Ovary (tissue), 9 donors: ENCODE measurements around the gene GCG. TPM values are rescaled to one million over a fixed set of nuclear protein-coding genes. Genes with fewer than 3 reads are reported as not detected.

Source experiments
- DNase-seq, 5 donors: peaks; one replicate each; pipeline ENCODE4 v3.0.0-alpha.2; 2019 to 2020
- H3K27ac ChIP-seq, 2 donors: fragments of 200-600 bp; one replicate each; pipeline versions ENCODE4 v1.5.1 to v1.8.0; 2019 to 2022
- H3K27me3 ChIP-seq: fragments of 200-600 bp; one replicate; pipeline ENCODE4 v1.8.0; 2022
- H3K36me3 ChIP-seq: fragments of 200-600 bp; sonication (generic); one replicate; pipeline ENCODE4 v1.5.1; 2019
- H3K4me1 ChIP-seq: one replicate; pipeline ENCODE4 v1.8.1; 2013; ENCODE audit warnings: mild to moderate bottlenecking, moderate library complexity; ENCODE audit not compliant: insufficient read depth
- H3K4me3 ChIP-seq: fragments of 200-600 bp; sonication (generic); one replicate; pipeline ENCODE4 v1.5.1; 2017
- H3K9me3 ChIP-seq, 2 donors: fragments of 200-600 bp in 1 of 2; sonication (generic) in 1 of 2; one replicate each; pipeline versions ENCODE4 v1.5.1 to v1.8.1; 2013 to 2019; ENCODE audit warnings: mild to moderate bottlenecking in 1 of 2, moderate library complexity in 1 of 2
- CTCF ChIP-seq, 3 donors: fragments of 450-650 bp in 2 of 3; fragments of 200-600 bp in 1 of 3; IDR thresholded peaks; one replicate each; pipeline versions ENCODE4 v1.5.1 to v1.8.0; 2016 to 2022; ENCODE audit warnings: antibody characterized with exemption in 3 of 3, mild to moderate bottlenecking in 1 of 3
- EP300 ChIP-seq: sonication (generic); formaldehyde crosslinking; IDR thresholded peaks from one replicate; pipeline ENCODE4 v1.6.1; 2017; ENCODE audit warnings: antibody characterized with exemption
- POLR2A ChIP-seq: fragments of 450-650 bp; IDR thresholded peaks from one replicate; pipeline ENCODE4 v1.6.1; 2017; ENCODE audit warnings: antibody characterized with exemption, mild to moderate bottlenecking, moderate library complexity
- WGBS, 3 donors: extraction: QIAGEN DNeasy Blood & Tissue Kit in 1 of 3; methylation state at CpG; one replicate each; pipeline versions ENCODE4 v1.1.5 to v1.1.7; 2013 to 2017; 5-methylcytosine and 5-hydroxymethylcytosine counted together
- intact Hi-C, 4 donors: fragments of 100-400 bp; cut with DNase I; formaldehyde crosslinking; loops; one replicate each; pipeline versions ENCODE4 v1.11.0 to v1.15.1; 2022 to 2023
- polyA plus RNA-seq, 2 donors: library from polyadenylated mRNA; stranded (reverse); fragments of 200-250 nt in 1 of 2; fragments of 350-450 nt in 1 of 2; fragmentation: Illumina TruSeq in 1 of 2; extraction: RNeasy Lipid Tissue Mini Kit (QIAGEN cat#74804) in 1 of 2; gene quantifications; one replicate each; pipeline ENCODE4 v1.2.3, GENCODE V29; 2013 to 2014
- total RNA-seq, 7 donors: library from RNA; depleted of rRNA in 2 of 7; stranded (reverse); fragments of >200 nt in 2 of 7; fragmentation: NEBNext Ultra II Directional in 3 of 7; extraction: Animal tissue kit (Norgen Biotek cat#: 25700) in 3 of 7; gene quantifications; one replicate each; pipeline versions ENCODE4 v1.1.0 to v1.2.4, GENCODE V29; 2016 to 2023
- donor health status: DM: no; HTN: no; CAD: no; lungs with moderate emphysema.
- donor health status: DM: no; HTN: no; CAD: no.
- donor health status: Bipolar disorder and iron deficiency.
- donor health status: DM: yes; HTN: yes; CAD: no.
- donor health status: DM: no; HTN: no; CAD: no.
- donor health status: DM: yes; HTN: yes; CAD: no.

Gene GCG
- total and polyA plus RNA-seq, 9 donors, result 0.23 to 0.24 TPM; not detected in 7

- no peaks in the 10 kb centered on the region for H3K4me1 ChIP-seq
- H3K27me3 ChIP-seq, result no peaks in the 10 kb centered on the region
- H3K36me3 ChIP-seq, result no peaks in the 10 kb centered on the region
- DNase-seq, result no peak
- 29 to 48% (median 30%) methylated on average over 3 of the region's 3 CpGs for WGBS, 3 donors
- no peak overlapping the region for H3K4me3 ChIP-seq
- H3K9me3 ChIP-seq, result no peaks in the 10 kb centered on the region
- no peak overlapping the region for H3K27ac ChIP-seq
- TF ChIP-seq EP300 (no peak), CTCF (IDR thresholded peaks at IDR 0.05) (no peak), POLR2A (no peak)
- intact Hi-C loops, result no loop called here
Observed at GRCh38 chr2:162148956-162149355, 3.1 kb downstream of the GCG start.

GRCh38 chr2:162143969-162144368, 8.1 kb downstream of the GCG start:
- 82 to 89% (median 85%) methylated on average over 4 of the region's 4 CpGs for whole genome bisulfite sequencing, 3 donors
- intact Hi-C loops, result no loop called here

GRCh38 chr2:162138310-162138709, 13.7 kb downstream of the GCG start:
- TF ChIP-seq EP300, result no peak
- no peak for TF ChIP-seq POLR2A
- TF ChIP-seq CTCF (IDR thresholded peaks at IDR 0.05), result no peak
- intact Hi-C loops, result no loop called here
- no peak overlapping the region for H3K27ac ChIP-seq

More at GRCh38 chr2:162143969-162144368, 8.1 kb downstream of the GCG start:
- Histone ChIP-seq H3K4me1 (no peaks in the 10 kb centered on the region), H3K27ac (no peak overlapping the region), H3K9me3 (no peaks in the 10 kb centered on the region), H3K36me3 (no peaks in the 10 kb centered on the region), H3K27me3 (no peaks in the 10 kb centered on the region), H3K4me3 (no peak overlapping the region)
- no peak for DNase-seq
- TF ChIP-seq POLR2A, result no peak
- no peak for TF ChIP-seq EP300

GRCh38 chr2:162127422-162127821, 24.6 kb downstream of the GCG start:
- TF ChIP-seq CTCF (IDR thresholded peaks at IDR 0.05) (no peak), POLR2A (no peak), EP300 (no peak)
- intact Hi-C loops, result no loop called here

More at GRCh38 chr2:162138310-162138709, 13.7 kb downstream of the GCG start:
- H3K4me1 ChIP-seq, result no peaks in the 10 kb centered on the region
- H3K36me3 ChIP-seq, result no peaks in the 10 kb centered on the region
- no peaks in the 10 kb centered on the region for H3K9me3 ChIP-seq
- no peak for DNase-seq
- H3K4me3 ChIP-seq, result no peak overlapping the region
- H3K27me3 ChIP-seq, result no peaks in the 10 kb centered on the region

GRCh38 chr2:162126527-162126926, 25.5 kb downstream of the GCG start:
- Histone ChIP-seq H3K9me3 (no peaks in the 10 kb centered on the region), H3K36me3 (no peaks in the 10 kb centered on the region), H3K27me3 (no peaks in the 10 kb centered on the region), H3K27ac (no peak overlapping the region), H3K4me3 (no peak overlapping the region), H3K4me1 (no peaks in the 10 kb centered on the region)
- TF ChIP-seq EP300 (no peak), POLR2A (no peak), CTCF (IDR thresholded peaks at IDR 0.05) (no peak)
- DNase-seq, result no peak
- intact Hi-C loops, result no loop called here
- WGBS, 3 donors, result 90 to 92% (median 91%) methylated on average over 2 of the region's 2 CpGs

More at GRCh38 chr2:162127422-162127821, 24.6 kb downstream of the GCG start:
- H3K27me3 ChIP-seq, result no peaks in the 10 kb centered on the region
- no peaks in the 10 kb centered on the region for H3K9me3 ChIP-seq
- H3K4me1 ChIP-seq, result no peaks in the 10 kb centered on the region
- 84 to 92% (median 91%) methylated on average over 2 of the region's 2 CpGs for WGBS, 3 donors
- H3K36me3 ChIP-seq, result no peaks in the 10 kb centered on the region
- H3K27ac ChIP-seq, result no peak overlapping the region
- DNase-seq, result no peak
- no peak overlapping the region for H3K4me3 ChIP-seq
